Dendritic cell treated with granulocyte-macrophage colony-stimulating factor and Interleukin-4, amounts not matched to agents 40 ng/mL and 50 ng/mL, for 4 days (primary cell): ENCODE data around the gene NSD1.
A peak's percentile ranks its signal among the peaks of the same experiment; 100 is the strongest.

Source experiments
- H3K27ac Mint-ChIP-seq: one replicate; pipeline ENCODE4 v1.8.0; 2022; ENCODE audit warnings: mild to moderate bottlenecking, mixed read lengths
- H3K27me3 Mint-ChIP-seq: one replicate; pipeline ENCODE4 v1.8.0; 2022; ENCODE audit warnings: mild to moderate bottlenecking, mixed read lengths
- H3K36me3 Mint-ChIP-seq: one replicate; pipeline ENCODE4 v1.8.0; 2022; ENCODE audit warnings: low read depth, mixed read lengths
- H3K4me1 Mint-ChIP-seq: one replicate; pipeline ENCODE4 v1.8.0; 2022; ENCODE audit warnings: low read depth, mixed read lengths
- H3K4me3 Mint-ChIP-seq: one replicate; pipeline ENCODE4 v1.8.0; 2022; ENCODE audit warnings: mild to moderate bottlenecking, moderate library complexity, mixed read lengths
- H3K9me3 Mint-ChIP-seq: one replicate; pipeline ENCODE4 v1.8.0; 2022; ENCODE audit warnings: mixed read lengths
- intact Hi-C: fragments of 100-400 bp; cut with micrococcal nuclease; formaldehyde crosslinking; loops from one replicate; pipeline ENCODE4 v1.15.0; 2022

The NSD1 gene

DNA sequence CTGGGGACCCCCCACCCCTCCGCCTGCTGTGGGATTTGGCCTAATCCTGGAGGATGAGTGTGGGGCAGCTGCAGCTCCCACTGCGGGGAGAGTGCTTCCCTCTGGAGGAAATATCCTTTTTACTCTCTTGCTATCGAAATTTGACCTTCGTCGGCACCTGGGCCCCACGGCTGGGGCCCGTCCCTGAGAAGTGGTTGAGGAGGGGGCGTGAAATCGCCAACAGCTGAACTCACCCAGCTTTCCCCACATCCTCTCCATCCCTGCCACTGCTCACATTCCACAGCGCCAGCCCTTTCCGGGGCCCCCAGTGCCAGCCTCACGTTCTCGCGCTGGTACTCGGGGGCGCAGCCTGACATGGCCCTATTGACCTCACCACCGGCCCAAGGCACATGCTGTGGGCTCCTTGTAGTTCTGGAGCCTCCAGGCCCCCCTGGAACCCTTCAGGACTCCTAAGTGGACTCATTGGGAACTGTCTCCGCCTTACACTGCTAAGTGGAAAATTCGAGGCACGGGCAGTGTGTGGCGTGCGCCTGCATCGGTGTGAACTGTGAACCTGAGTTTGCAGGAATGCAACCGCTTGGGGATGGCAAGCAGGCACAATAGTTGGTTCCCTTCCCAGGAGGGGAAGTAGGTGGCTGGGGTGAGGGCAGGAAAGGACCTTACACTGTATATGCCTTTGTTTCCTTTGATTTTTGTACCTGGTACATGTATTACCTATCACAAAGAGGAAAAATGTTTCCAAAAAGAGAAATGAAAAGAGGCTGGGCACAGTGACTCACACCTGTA is 27.7 kb upstream of the NSD1 start:
- Mint-ChIP-seq H3K9me3 (no peaks in the 10 kb centered on the region), H3K36me3 (no peaks in the 10 kb centered on the region), H3K4me1 (no peaks in the 10 kb centered on the region), H3K4me3 (no peak overlapping the region), H3K27me3 (peaks cover 15% of the 10 kb centered on the region), H3K27ac (no peak overlapping the region)
- intact Hi-C loops, result no loop called here

DNA sequence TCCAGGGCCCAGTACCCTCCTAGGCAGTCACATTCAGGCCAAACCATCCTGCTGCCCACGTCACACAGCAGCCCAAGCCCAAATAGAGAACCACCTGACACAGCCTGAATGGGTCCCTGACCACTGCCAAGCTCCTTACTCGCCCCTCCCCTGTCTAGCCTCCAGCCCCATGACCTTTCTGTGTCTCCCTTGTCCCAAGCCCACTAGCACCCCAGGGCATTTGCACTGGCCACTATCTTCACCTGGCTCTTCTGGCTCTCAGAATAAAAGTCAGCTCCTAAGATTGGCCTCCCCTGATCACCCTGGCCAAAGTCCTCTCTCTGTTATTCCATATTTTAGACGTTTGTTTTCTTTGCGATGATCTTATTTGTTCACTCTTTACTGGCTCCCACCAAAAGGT is 26.4 kb upstream of the NSD1 start:
- intact Hi-C loops, result no loop called here
- no peaks in the 10 kb centered on the region for H3K36me3 Mint-ChIP-seq
- H3K4me1 Mint-ChIP-seq, result peaks cover 6% of the 10 kb centered on the region
- H3K9me3 Mint-ChIP-seq, result no peaks in the 10 kb centered on the region
- peaks cover 15% of the 10 kb centered on the region for H3K27me3 Mint-ChIP-seq
- H3K4me3 Mint-ChIP-seq, result no peak overlapping the region
- no peak overlapping the region for H3K27ac Mint-ChIP-seq

- Mint-ChIP-seq H3K27ac (no peak overlapping the region), H3K36me3 (no peaks in the 10 kb centered on the region), H3K9me3 (no peaks in the 10 kb centered on the region), H3K27me3 (peaks cover 2% of the 10 kb centered on the region), H3K4me3 (no peak overlapping the region), H3K4me1 (peaks cover 19% of the 10 kb centered on the region)
- intact Hi-C loops, result loop anchor here (5.0 to 10.0 kb wide), 2 partner anchors 135 to 453 kb away; no protein-coding TSS in a partner anchor
These were observed 23.8 kb upstream of the NSD1 start for GRCh38 chr5:177109810-177110209.

- H3K4me1 Mint-ChIP-seq, result peaks cover 33% of the 10 kb centered on the region
- H3K27ac Mint-ChIP-seq, result no peak overlapping the region
- H3K9me3 Mint-ChIP-seq, result no peaks in the 10 kb centered on the region
- H3K36me3 Mint-ChIP-seq, result no peaks in the 10 kb centered on the region
- peaks cover 2% of the 10 kb centered on the region for H3K27me3 Mint-ChIP-seq
- H3K4me3 Mint-ChIP-seq, result no peak overlapping the region
- intact Hi-C loops, result loop anchor here (5.0 to 10.0 kb wide), 2 partner anchors 133 to 455 kb away; no protein-coding TSS in a partner anchor
These were observed 21.7 kb upstream of the NSD1 start for GRCh38 chr5:177111720-177112394.

DNA sequence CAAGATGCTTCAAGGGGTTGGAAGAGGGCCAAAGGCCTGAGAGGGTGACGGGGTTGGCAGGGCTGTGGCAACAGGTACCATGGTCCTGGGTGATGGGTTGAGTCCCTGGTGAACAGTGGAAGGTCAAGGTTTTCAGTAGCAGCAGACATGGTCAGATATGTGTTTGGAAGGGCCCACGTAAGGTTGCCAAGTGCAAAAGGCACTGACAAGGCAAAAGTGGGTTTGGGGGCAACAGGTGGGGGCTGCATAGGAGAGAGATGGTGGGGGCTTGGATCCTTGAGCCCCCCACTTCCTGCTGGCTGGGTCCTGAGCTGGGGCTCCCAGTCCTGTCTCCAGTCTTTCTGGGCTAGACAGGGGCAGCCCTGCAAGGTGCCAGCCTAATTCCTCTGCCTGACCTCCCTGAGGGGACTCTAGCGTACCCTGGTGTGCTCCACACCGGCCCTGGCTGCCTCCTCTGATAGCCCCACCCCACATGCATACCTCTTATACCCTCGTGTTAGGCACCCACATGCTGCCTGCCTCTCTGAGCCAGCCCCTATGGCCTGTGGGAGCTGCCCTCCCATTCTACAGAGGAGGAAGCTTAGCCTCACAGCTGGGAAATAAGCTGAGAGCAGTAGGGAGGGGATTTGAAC is 20.9 kb upstream of the NSD1 start:
- H3K4me1 Mint-ChIP-seq, result peaks cover 38% of the 10 kb centered on the region
- no peaks in the 10 kb centered on the region for H3K36me3 Mint-ChIP-seq
- intact Hi-C loops, result loop anchor here (5.0 to 10.0 kb wide), 2 partner anchors 132 to 455 kb away; no protein-coding TSS in a partner anchor
- no peak overlapping the region for H3K4me3 Mint-ChIP-seq
- H3K9me3 Mint-ChIP-seq, result no peaks in the 10 kb centered on the region
- H3K27ac Mint-ChIP-seq, result no peak overlapping the region
- peaks cover 2% of the 10 kb centered on the region for H3K27me3 Mint-ChIP-seq

- Mint-ChIP-seq H3K27me3 (peaks cover 2% of the 10 kb centered on the region), H3K9me3 (no peaks in the 10 kb centered on the region), H3K4me3 (peak overlapping the region; percentile 70), H3K27ac (peak overlapping the region; percentile 84), H3K36me3 (no peaks in the 10 kb centered on the region), H3K4me1 (peaks cover 38% of the 10 kb centered on the region)
- intact Hi-C loops, result loop anchor here (2.0 to 10.0 kb wide), 3 partner anchors 21 to 456 kb away; no protein-coding TSS in a partner anchor
These were observed 19.8 kb upstream of the NSD1 start for GRCh38 chr5:177113566-177114424.

GRCh38 chr5:177116631-177117373 is 16.8 kb upstream of the NSD1 start:
- H3K27me3 Mint-ChIP-seq, result peaks cover 1% of the 10 kb centered on the region
- H3K9me3 Mint-ChIP-seq, result no peaks in the 10 kb centered on the region
- H3K4me1 Mint-ChIP-seq, result peaks cover 34% of the 10 kb centered on the region
- no peaks in the 10 kb centered on the region for H3K36me3 Mint-ChIP-seq
- intact Hi-C loops, result loop anchor here (10.0 kb wide), 1 partner anchor 128 kb away; no protein-coding TSS in a partner anchor
- peak overlapping the region; percentile 27 for H3K4me3 Mint-ChIP-seq
- H3K27ac Mint-ChIP-seq, result peak overlapping the region; percentile 75

GRCh38 chr5:177117441-177118045 is 16.0 kb upstream of the NSD1 start:
- H3K27me3 Mint-ChIP-seq, result peaks cover 1% of the 10 kb centered on the region
- intact Hi-C loops, result loop anchor here (10.0 kb wide), 1 partner anchor 127 kb away; no protein-coding TSS in a partner anchor
- peaks cover 32% of the 10 kb centered on the region for H3K4me1 Mint-ChIP-seq
- H3K4me3 Mint-ChIP-seq, result no peak overlapping the region
- H3K36me3 Mint-ChIP-seq, result no peaks in the 10 kb centered on the region
- H3K9me3 Mint-ChIP-seq, result no peaks in the 10 kb centered on the region
- H3K27ac Mint-ChIP-seq, result peak overlapping the region; percentile 75

DNA sequence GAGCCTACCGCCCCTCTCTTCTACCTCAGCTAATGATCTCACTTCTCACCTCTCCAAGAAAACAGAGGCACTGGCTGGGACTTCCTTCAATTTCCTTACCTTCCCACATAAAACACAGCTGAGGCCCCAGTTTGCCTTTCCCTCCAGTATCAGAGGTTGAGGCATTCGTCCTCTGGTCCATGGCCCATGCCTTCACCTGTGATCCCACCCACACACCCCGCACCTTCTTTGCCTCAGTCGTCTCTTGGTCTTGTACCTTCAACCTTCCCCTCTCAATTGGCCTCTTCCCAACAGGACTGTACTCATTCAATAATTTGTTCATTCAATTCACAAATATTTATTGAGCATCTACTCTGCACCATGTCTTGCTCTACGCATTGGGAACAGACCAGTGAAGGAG is 11.0 kb upstream of the NSD1 start:
- H3K27ac Mint-ChIP-seq, result peak overlapping the region; percentile 5
- H3K27me3 Mint-ChIP-seq, result no peaks in the 10 kb centered on the region
- no peak overlapping the region for H3K4me3 Mint-ChIP-seq
- intact Hi-C loops, result no loop called here
- no peaks in the 10 kb centered on the region for H3K9me3 Mint-ChIP-seq
- H3K36me3 Mint-ChIP-seq, result no peaks in the 10 kb centered on the region
- no peaks in the 10 kb centered on the region for H3K4me1 Mint-ChIP-seq

DNA sequence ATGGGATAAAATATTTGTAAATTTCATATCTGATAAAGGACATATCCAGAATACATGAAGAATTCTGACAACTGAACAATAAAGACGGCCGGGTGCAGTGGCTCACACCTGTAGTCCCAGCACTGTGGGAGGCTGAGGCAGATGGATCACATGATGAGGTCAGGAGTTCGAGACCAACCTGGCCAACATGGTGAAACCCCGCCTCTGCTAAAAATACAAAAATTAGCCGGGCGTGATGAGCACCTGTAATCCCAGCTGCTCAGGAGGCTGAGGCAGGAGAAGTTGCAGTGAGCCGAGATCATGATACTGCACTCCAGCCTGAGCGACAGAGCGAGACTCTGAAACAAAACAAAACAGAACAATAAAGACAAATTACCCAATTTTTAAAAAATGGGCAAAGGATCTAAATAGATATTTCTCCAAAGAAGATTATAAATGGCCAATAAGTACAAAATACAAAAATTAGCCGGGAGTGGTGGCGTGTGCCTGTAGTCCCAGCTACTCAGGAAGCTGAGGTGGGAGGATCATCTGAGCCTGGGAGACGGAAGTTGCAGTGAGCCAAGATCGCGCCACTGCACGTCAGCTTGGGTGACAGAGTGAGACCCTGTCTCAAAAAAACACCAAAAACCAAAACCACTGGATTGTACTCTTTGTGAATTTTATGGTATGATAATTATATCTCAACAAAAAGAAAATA is 9.6 kb upstream of the NSD1 start:
- intact Hi-C loops, result no loop called here

DNA sequence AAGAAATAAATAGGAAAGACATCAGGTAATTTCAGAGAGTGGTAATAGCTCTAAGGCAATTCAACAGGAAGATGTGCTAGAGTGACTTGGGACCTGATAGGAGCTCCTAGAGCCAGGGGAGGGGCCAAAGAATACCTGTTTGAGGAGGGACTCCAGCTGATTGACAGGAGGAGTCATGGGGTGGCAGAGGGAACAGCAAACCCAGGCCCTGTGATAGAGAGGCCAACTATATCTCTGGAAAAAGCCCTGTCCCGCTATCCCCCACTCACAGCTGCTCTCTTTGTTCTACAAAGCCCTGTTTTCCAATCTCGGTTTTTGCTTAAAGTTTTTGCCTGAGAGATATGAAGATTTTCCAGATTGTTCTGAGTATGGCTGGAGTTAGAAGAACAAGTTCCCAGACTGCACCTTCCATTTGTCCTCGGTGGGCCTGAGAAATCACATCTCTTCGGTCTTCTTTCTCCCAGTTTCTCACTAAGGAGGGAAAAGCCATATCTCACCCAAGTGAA is 9.0 kb upstream of the NSD1 start:
- Mint-ChIP-seq H3K36me3 (no peaks in the 10 kb centered on the region), H3K9me3 (no peaks in the 10 kb centered on the region), H3K27me3 (no peaks in the 10 kb centered on the region), H3K27ac (no peak overlapping the region), H3K4me3 (no peak overlapping the region), H3K4me1 (peaks cover 16% of the 10 kb centered on the region)
- intact Hi-C loops, result no loop called here

More for the DNA sequence above, 9.6 kb upstream of the NSD1 start:
- H3K4me3 Mint-ChIP-seq, result no peak overlapping the region
- no peak overlapping the region for H3K27ac Mint-ChIP-seq
- H3K9me3 Mint-ChIP-seq, result no peaks in the 10 kb centered on the region
- no peaks in the 10 kb centered on the region for H3K36me3 Mint-ChIP-seq
- H3K27me3 Mint-ChIP-seq, result no peaks in the 10 kb centered on the region
- peaks cover 10% of the 10 kb centered on the region for H3K4me1 Mint-ChIP-seq

- intact Hi-C loops, result no loop called here
- Mint-ChIP-seq H3K4me1 (peaks cover 31% of the 10 kb centered on the region), H3K27ac (no peak overlapping the region), H3K4me3 (no peak overlapping the region), H3K9me3 (no peaks in the 10 kb centered on the region), H3K36me3 (no peaks in the 10 kb centered on the region), H3K27me3 (peaks cover 3% of the 10 kb centered on the region)
These were observed 6.8 kb upstream of the NSD1 start for GRCh38 chr5:177126771-177127170.
